ENCODE results near the gene PLPP4.

Gene PLPP4

DNA sequence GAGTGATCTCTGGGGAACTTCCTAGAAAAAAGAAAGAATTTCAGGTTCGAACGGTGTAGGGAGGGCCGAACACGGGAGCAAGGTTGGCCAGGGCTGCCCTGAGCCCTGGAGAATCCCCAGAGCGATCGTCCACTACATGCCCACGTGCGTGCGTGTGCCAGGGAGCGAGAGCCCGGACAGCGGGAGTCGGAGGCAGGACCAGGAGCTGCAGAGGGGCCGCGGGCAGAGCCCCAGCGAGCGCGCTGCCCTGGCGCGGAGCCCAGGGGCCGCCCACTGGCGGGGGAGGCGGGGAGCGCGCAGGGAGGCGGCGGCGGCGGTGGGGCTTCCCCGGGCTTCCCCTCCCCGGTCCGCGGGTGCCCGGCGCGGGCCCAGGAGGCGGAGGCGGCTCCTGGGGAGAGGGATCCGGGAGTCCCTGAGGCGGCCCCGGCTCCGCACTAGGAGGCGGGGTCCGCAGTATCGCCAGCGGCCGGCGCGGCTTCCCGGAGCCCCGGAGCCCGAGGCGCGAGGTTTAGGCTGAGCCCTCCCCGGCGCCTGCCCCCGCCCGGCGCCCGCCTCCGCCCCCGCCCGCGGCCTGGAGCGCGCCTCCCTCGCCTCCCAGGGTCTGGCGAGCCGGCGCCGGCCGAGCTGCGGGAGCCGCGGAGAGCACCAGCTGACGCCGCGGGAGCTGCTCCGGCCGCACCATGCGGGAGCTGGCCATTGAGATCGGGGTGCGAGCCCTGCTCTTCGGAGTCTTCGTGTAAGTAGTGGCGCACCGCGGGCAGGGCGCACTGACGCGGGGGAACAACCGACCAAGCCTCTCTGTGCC is at the start of gene PLPP4:
TSS of gene PLPP4 (plus strand) at position 602 of the 805 bp plus-strand sequence. CDS start at position 681, 79 bp downstream.
- TF ChIP-seq, protein P1, sequence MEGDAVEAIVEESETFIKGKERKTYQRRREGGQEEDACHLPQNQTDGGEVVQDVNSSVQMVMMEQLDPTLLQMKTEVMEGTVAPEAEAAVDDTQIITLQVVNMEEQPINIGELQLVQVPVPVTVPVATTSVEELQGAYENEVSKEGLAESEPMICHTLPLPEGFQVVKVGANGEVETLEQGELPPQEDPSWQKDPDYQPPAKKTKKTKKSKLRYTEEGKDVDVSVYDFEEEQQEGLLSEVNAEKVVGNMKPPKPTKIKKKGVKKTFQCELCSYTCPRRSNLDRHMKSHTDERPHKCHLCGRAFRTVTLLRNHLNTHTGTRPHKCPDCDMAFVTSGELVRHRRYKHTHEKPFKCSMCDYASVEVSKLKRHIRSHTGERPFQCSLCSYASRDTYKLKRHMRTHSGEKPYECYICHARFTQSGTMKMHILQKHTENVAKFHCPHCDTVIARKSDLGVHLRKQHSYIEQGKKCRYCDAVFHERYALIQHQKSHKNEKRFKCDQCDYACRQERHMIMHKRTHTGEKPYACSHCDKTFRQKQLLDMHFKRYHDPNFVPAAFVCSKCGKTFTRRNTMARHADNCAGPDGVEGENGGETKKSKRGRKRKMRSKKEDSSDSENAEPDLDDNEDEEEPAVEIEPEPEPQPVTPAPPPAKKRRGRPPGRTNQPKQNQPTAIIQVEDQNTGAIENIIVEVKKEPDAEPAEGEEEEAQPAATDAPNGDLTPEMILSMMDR (conservative IDR thresholded peaks at IDR 0.05; ENCODE audit: low read length): no peak
- H3K4me3 ChIP-seq (ENCODE audit: low read length): peak within 1 kb of the TSS; percentile 78
- no peak for DNase-seq (ENCODE audit: low read depth)

DNA sequence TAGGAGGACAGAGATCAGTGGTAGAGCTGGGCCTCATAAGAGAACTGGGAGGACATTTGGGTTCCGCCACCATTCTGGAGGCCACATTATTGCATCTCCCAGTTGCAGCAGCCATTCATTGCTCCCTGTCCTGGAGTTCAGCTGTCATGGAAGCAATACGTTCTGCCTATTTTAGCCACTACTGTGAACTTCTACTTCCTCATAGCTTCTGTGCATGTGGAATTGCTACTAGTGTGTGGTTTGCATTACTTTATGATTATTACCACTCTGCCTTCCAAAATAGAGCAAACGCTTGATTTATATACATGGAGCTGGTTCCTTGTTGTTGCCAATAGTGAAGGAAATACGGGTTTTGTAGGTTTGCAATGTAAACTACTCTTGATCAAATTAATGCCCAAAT is 47.2 kb upstream of the PLPP4 start:
- TF ChIP-seq, protein P1 (conservative IDR thresholded peaks at IDR 0.05; ENCODE audit: low read length): no peak
- no peak overlapping the region for H3K4me3 ChIP-seq (ENCODE audit: low read length)
- DNase-seq (ENCODE audit: low read depth): no peak

- TF ChIP-seq, protein P1 (conservative IDR thresholded peaks at IDR 0.05; ENCODE audit: low read length): no peak
- no peak for DNase-seq (ENCODE audit: low read depth)
- H3K4me3 ChIP-seq (ENCODE audit: low read length): no peak overlapping the region
Measured at GRCh38 chr10:120414946-120415345, 42.1 kb upstream of the PLPP4 start.

DNA sequence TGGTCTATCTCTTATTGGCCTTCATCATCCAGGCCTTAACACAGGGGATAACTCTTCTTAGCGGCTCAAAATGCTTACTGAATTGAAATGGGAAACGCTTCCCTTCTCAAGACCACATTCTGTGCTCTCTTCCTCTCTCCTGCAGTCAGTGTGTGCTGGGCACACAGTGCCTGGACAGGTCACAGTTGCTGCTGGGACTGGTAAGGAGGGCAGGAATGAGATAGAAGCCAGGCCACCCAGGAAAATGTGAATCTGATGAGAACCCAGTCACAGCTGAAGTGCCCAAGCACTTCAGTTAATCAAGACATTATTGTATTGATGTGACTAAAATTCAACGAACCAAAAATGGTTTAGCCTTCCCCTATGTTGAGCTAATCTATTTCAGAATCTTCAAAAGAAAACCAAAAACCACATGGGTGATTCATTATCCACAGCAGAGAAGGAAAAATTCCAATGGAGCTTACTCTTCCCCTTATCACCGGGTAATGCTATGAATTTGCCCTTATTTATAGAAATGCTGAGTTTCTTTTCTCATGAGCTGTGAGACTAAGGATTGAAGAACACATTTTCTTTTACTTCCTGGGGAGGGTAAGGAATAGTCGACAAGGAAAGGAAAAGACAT is 41.2 kb upstream of the PLPP4 start:
- peak; percentile 83 for DNase-seq (ENCODE audit: low read depth)
- TF ChIP-seq, protein P1 (conservative IDR thresholded peaks at IDR 0.05; ENCODE audit: low read length): no peak
- H3K4me3 ChIP-seq (ENCODE audit: low read length): no peak overlapping the region

GRCh38 chr10:120420421-120420820 is 36.6 kb upstream of the PLPP4 start:
- no peak for DNase-seq (ENCODE audit: low read depth)
- TF ChIP-seq, protein P1 (conservative IDR thresholded peaks at IDR 0.05; ENCODE audit: low read length): no peak
- H3K4me3 ChIP-seq (ENCODE audit: low read length): no peak overlapping the region

DNA sequence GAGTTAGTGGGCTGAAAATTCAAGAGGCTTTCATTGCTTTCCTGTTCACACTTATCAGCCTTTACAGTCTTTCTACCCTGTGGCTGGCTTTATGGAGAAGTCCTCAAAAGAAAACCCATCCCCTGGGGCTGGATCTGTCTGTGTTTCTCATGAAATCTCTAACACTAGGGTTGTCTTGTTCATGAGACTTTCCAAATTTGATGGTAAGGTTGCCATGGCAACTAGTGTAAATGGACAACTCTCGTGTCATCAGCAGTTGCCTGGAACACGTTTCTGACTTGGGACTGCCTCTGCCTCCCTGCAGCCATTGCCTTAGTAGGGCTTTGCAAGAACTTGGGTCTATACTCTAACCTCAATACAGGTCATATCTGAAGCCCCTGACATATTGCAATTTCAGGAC is 35.8 kb upstream of the PLPP4 start:
- no peak for DNase-seq (ENCODE audit: low read depth)
- H3K4me3 ChIP-seq (ENCODE audit: low read length): no peak overlapping the region
- TF ChIP-seq, protein P1 (conservative IDR thresholded peaks at IDR 0.05; ENCODE audit: low read length): no peak

DNA sequence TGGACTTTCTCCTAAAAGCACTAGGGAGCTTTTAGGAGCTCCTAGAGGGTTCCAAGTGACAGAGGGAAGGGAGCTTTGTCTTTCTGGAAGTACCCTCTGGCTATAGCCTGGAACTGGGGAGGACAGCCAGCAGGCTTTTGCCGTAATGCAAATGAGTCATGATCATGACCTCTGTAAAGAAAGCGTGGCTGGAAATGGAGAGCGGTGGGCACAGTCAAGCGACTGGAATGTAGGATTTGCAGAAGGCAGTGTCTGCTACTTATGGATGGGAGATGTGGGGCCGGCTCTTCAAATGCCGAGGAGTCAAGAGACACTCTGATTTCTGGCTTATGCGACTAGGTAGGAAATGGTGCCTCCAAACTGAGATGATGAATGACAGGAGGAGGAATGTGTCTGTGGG is 34.6 kb upstream of the PLPP4 start:
- no peak overlapping the region for H3K4me3 ChIP-seq (ENCODE audit: low read length)
- TF ChIP-seq, protein P1 (conservative IDR thresholded peaks at IDR 0.05; ENCODE audit: low read length): no peak
- peak; percentile 91 for DNase-seq (ENCODE audit: low read depth)
